ENCODE results near the gene OR10T2.

DNA sequence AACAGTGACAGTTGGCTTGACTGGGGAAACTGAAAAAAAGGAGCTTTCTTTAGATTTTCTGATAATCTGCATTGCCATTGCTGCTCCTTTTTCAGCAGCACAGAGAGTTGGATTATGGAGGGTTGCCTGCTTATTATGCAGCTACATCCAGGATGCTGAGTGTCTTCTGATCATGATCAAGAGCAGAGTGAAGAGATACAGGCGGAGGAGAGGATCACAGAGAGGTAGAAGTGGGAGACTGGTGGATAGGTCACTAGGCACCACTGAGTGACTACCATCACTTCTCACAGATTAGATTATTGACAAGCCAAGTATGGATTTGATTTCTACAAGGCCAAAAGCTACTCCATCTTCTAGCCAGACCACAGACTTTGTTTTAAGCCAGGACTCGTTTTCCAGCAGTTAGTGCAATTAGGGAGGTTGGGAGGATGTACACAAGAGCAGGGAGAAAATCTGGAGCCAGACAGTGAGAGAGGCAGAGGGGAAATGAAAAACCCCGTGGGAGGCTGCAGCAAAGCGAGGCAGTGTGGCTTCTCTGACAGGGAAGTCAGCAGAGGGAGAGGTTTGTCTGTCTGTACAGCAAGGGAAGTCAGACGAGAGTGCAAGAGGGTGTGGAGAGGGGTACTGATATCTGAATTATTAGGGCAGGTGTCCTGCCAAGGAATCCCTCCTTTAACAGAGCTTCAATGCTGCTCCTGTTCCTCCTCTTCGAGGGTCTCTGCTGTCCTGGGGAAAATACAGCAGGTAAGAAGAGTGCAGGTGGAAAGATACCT, 45.8 kb downstream of the OR10T2 start, which contains the start of gene CD1E:
- TF ChIP-seq FOXM1 (IDR thresholded peaks at IDR 0.05; ENCODE audit: borderline replicate concordance, low read depth) (no peak), CREB1 (IDR thresholded peaks at IDR 0.05; ENCODE audit: low read depth) (no peak), CEBPB (IDR thresholded peaks at IDR 0.05) (no peak), TCF12 (IDR thresholded peaks at IDR 0.05; ENCODE audit: low read depth) (no peak), NFIC (IDR thresholded peaks at IDR 0.05) (no peak), EP300 (IDR thresholded peaks at IDR 0.05; ENCODE audit: borderline replicate concordance) (no peak), ZBTB7A (IDR thresholded peaks at IDR 0.05; ENCODE audit: low read depth) (no peak)
- TF ChIP-seq, protein P1, sequence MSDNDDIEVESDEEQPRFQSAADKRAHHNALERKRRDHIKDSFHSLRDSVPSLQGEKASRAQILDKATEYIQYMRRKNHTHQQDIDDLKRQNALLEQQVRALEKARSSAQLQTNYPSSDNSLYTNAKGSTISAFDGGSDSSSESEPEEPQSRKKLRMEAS (IDR thresholded peaks at IDR 0.05) = no peak
- TF ChIP-seq, protein P2, sequence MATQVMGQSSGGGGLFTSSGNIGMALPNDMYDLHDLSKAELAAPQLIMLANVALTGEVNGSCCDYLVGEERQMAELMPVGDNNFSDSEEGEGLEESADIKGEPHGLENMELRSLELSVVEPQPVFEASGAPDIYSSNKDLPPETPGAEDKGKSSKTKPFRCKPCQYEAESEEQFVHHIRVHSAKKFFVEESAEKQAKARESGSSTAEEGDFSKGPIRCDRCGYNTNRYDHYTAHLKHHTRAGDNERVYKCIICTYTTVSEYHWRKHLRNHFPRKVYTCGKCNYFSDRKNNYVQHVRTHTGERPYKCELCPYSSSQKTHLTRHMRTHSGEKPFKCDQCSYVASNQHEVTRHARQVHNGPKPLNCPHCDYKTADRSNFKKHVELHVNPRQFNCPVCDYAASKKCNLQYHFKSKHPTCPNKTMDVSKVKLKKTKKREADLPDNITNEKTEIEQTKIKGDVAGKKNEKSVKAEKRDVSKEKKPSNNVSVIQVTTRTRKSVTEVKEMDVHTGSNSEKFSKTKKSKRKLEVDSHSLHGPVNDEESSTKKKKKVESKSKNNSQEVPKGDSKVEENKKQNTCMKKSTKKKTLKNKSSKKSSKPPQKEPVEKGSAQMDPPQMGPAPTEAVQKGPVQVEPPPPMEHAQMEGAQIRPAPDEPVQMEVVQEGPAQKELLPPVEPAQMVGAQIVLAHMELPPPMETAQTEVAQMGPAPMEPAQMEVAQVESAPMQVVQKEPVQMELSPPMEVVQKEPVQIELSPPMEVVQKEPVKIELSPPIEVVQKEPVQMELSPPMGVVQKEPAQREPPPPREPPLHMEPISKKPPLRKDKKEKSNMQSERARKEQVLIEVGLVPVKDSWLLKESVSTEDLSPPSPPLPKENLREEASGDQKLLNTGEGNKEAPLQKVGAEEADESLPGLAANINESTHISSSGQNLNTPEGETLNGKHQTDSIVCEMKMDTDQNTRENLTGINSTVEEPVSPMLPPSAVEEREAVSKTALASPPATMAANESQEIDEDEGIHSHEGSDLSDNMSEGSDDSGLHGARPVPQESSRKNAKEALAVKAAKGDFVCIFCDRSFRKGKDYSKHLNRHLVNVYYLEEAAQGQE (IDR thresholded peaks at IDR 0.05; ENCODE audit: low read depth) = no peak

Data from Ishikawa (cell line).